ENCODE measurements around the gene NEUROD1.

- TF ChIP-seq CTCF (IDR thresholded peaks at IDR 0.05; ENCODE audit: low read depth, low read length) (no peak), EZH2phosphoT487 (IDR thresholded peaks at IDR 0.05; ENCODE audit: low read depth) (no peak)
Measured at GRCh38 chr2:181660181-181660580, 20.1 kb downstream of the NEUROD1 start.
